Measurements from ENCODE around the gene ADH1C.
"Not testable (repeated sequence)": the region's sequence is repeated elsewhere in the genome, so short reads cannot be mapped to it uniquely, and the experiment has no call there.

ADH1C gene

DNA sequence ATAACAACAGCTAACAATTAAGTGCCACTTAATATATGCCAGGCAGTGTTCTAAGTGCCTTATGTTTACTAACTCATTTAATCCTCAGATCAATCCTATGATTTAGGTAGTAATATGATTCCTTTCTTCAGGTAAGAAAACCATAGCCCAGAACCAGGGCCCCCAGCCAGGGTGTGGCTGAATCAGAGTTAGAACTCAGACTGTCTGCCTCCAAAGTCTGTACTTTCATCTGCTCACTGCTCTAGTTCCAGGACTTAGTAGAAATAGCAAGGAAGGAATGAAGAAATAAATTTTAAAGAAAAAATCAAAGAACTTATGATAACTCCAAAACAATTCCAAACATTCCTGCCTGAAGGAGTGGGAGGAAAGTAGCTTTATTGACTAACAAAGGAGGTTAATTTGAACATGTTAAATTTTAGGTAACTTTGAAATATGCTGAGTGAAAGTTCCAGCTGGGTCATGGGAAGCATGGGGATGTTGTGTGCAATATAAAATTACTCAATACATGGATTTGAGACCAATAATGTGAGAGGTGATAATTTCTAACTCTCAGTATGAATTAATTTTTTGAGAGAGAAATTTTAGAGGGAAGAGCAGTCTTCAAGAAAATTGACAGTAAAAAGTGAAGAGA, 8.8 kb upstream of the ADH1C start:
- H3K27me3 ChIP-seq, result no peaks in the 10 kb centered on the region
- no peaks in the 10 kb centered on the region for H3K4me1 ChIP-seq
- TF ChIP-seq Cebpa-rat (IDR thresholded peaks at IDR 0.05), result no peak
- peaks cover 9% of the 10 kb centered on the region; the same call in 1 of the 2 replicates for H3K9me3 ChIP-seq
- H3K36me3 ChIP-seq, result no peaks in the 10 kb centered on the region
- no peak overlapping the region for H3K9ac ChIP-seq
- no peak overlapping the region for H3K4me2 ChIP-seq
- no peak overlapping the region for H3K27ac ChIP-seq
- no peaks in the 10 kb centered on the region for H4K20me1 ChIP-seq
- no peak overlapping the region for H3K4me3 ChIP-seq

DNA sequence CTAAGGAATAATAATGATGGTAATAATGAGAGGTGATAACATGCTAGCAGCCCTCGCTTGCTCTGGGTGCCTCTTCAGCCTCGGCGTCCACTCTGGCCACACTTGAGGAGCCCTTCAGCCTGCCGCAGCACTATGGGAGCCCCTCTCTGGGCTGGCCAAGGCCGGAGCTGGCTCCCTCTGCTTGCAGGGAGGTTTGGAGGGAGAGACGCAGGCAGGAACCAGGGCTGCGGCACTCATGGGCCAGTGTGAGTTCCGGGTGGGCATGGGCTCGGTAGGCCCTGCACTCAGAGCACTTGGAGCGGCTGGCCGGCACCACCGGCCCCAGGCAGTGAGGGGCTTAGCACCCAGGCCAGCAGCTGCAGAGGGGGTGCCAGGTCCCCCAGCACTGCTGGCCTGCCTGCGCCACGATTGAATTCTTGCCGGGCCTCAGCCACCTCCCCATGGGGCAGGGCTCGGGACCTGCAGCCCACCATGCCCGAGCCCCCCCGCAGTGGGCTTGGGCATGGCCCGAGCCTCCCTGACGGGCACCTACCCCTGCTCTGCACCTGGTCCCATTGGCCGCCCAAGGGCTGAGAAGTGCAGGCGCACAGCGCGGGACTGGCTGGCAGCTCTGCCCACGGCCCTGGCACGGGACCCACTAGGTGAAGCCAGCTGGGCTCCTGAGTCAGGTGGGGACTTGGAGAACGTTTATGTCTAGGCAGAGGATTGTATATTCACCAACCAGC, 7.1 kb upstream of the ADH1C start:
- H3K9me3 ChIP-seq, result peaks cover 9% of the 10 kb centered on the region; the same call in 1 of the 2 replicates
- H3K4me1 ChIP-seq, result no peaks in the 10 kb centered on the region
- H3K27me3 ChIP-seq, result no peaks in the 10 kb centered on the region
- H3K36me3 ChIP-seq, result no peaks in the 10 kb centered on the region
- H4K20me1 ChIP-seq, result no peaks in the 10 kb centered on the region
- no peak overlapping the region for H3K4me2 ChIP-seq
- H3K27ac ChIP-seq, result no peak overlapping the region
- no peak for TF ChIP-seq Cebpa-rat (IDR thresholded peaks at IDR 0.05)
- no peak overlapping the region for H3K9ac ChIP-seq
- H3K4me3 ChIP-seq, result no peak overlapping the region

DNA sequence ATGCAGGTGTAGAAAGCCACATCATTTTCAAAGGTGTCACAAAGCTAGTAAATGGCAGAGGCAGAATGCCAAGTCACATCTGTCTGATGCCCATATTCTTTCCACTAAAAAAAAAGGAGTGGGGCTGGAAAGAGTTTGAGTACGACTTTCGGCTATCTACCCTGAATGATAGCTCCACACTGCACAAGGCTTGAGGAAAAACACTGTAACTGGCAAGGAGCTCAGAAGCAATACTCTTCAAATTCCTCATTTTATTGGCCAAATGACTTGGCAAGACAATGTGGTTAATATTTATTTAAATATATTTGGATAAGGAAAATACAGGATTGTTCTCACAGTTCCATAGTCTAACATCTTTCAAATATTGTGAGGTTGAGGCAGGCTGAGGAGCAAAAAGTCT, 5.4 kb upstream of the ADH1C start:
- no peak overlapping the region for H3K27ac ChIP-seq
- peaks cover 9% of the 10 kb centered on the region; the same call in 1 of the 2 replicates for H3K9me3 ChIP-seq
- no peak overlapping the region for H3K4me3 ChIP-seq
- no peaks in the 10 kb centered on the region for H3K36me3 ChIP-seq
- H3K27me3 ChIP-seq, result no peaks in the 10 kb centered on the region
- no peak overlapping the region for H3K4me2 ChIP-seq
- H3K9ac ChIP-seq, result no peak overlapping the region
- no peaks in the 10 kb centered on the region for H4K20me1 ChIP-seq
- no peak for TF ChIP-seq Cebpa-rat (IDR thresholded peaks at IDR 0.05)
- H3K4me1 ChIP-seq, result no peaks in the 10 kb centered on the region

DNA sequence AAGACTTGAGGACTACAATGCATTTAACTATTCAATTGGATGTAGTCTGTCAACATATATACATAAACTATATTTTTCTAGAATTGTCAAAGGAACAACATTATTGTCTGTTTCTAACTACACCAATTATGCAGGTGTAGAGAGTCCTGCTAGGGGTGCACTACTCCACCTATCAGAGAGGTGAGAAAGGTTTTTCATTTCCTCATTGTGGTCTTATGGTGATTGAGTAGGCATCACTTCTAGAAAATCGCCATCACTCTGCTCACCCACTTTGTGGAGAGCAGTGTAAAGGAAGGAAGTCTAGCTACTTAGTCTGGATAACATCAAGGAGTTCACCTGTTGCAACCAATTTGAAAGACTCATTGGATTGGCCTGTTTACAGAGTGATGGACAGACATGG, 4.4 kb upstream of the ADH1C start:
- Histone ChIP-seq H3K4me1 (no peaks in the 10 kb centered on the region), H3K36me3 (no peaks in the 10 kb centered on the region), H4K20me1 (no peaks in the 10 kb centered on the region), H3K9me3 (peaks cover 9% of the 10 kb centered on the region; the same call in 1 of the 2 replicates), H3K27ac (no peak overlapping the region), H3K9ac (no peak overlapping the region), H3K4me3 (no peak overlapping the region), H3K4me2 (no peak overlapping the region), H3K27me3 (no peaks in the 10 kb centered on the region)
- TF ChIP-seq Cebpa-rat (IDR thresholded peaks at IDR 0.05), result no peak

DNA sequence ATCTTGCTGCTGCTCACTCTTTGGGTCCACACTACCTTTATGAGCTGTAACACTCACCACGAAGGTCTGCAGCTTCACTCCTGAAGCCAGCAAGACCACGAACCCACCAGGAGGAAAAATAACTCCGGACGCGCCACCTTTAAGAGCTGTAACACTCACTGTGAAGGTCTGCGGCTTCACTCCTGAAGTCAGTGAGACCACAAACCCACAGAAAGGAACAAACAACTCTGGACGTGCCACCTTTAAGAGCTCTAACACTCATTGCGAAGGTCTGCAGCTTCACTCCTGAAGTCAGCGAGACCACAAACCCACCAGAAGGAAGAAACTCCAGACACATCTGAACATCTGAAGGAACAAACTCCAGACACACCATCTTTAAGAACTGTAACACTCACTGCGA, 3.6 kb upstream of the ADH1C start:
- not testable (repeated sequence) for H3K9me3 ChIP-seq, H3K4me2 ChIP-seq, H3K4me3 ChIP-seq, H3K4me1 ChIP-seq, H3K27me3 ChIP-seq, H3K27ac ChIP-seq, H3K9ac ChIP-seq, H3K36me3 ChIP-seq, H4K20me1 ChIP-seq

DNA sequence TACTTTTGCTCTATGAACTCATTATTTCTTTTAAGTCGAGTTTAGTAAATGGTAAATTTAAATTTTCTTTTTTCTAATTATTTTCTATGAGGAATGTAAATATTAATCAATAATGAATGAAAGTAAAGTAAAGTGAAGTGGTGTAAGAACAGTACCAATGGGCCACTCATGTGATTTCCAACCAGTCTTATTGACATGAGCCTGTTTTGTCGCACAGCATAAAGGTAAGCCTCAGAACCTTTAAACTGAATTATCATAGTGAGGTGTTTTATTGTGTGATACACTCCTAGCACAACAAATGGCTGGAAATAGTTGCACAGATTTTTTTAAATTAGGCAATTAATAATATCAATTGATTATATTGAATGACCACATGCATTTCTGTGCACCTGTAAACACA, 1.1 kb downstream of the ADH1C start:
- Histone ChIP-seq H3K4me1 (no peaks in the 10 kb centered on the region), H3K9me3 (no peaks in the 10 kb centered on the region), H3K27me3 (no peaks in the 10 kb centered on the region), H3K4me2 (no peak overlapping the region), H3K9ac (no peak overlapping the region), H3K4me3 (no peak overlapping the region), H3K36me3 (no peaks in the 10 kb centered on the region), H3K27ac (no peak overlapping the region), H4K20me1 (no peaks in the 10 kb centered on the region)
- no peak for TF ChIP-seq Cebpa-rat (IDR thresholded peaks at IDR 0.05)

DNA sequence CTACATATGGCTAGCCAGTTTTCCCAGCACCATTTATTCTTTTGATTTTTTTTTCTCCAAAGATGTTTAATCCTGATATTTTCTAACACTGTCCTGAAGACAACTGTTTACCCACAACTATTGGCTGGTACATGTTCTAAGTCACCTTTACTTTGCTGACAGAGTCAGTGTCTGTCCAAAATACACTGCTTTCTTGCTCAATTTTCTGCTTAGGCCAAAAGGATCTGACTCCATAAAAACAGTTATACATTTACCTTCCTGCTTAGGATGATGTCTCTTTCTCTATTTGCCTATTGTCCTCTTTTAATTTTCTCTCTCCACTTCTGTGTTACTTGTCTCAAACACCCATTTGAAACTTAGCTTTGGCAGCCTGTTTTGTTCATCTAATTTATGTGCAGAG, 3.2 kb downstream of the ADH1C start:
- H3K9me3 ChIP-seq, result no peaks in the 10 kb centered on the region
- H3K36me3 ChIP-seq, result no peaks in the 10 kb centered on the region
- H3K4me2 ChIP-seq, result no peak overlapping the region
- H3K27me3 ChIP-seq, result no peaks in the 10 kb centered on the region
- no peaks in the 10 kb centered on the region for H4K20me1 ChIP-seq
- no peak for TF ChIP-seq Cebpa-rat (IDR thresholded peaks at IDR 0.05)
- H3K4me1 ChIP-seq, result no peaks in the 10 kb centered on the region
- no peak overlapping the region for H3K9ac ChIP-seq
- no peak overlapping the region for H3K4me3 ChIP-seq
- H3K27ac ChIP-seq, result no peak overlapping the region

DNA sequence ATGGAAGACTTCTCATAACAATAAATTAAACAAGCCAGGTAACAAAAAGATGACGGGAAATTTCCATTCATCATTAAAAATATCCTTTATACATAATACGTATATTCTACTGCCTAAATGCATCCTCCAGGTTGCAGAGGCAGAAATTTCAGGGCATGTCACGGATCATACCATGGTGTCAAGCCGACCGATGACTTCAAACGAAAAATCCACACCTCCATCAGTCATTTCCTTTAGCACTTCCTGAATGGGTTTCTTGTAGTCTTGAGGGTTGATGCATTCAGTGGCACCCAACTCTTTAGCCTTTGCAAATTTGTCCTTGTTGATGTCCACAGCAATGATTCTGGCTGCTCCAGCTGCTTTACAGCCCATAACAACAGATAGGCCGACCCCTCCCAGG, 9.9 kb downstream of the ADH1C start:
- H3K9me3 ChIP-seq, H3K36me3 ChIP-seq, H3K9ac ChIP-seq, H3K27ac ChIP-seq, H3K4me3 ChIP-seq, H3K4me1 ChIP-seq, H3K27me3 ChIP-seq, H4K20me1 ChIP-seq, H3K4me2 ChIP-seq: not testable (repeated sequence)

DNA sequence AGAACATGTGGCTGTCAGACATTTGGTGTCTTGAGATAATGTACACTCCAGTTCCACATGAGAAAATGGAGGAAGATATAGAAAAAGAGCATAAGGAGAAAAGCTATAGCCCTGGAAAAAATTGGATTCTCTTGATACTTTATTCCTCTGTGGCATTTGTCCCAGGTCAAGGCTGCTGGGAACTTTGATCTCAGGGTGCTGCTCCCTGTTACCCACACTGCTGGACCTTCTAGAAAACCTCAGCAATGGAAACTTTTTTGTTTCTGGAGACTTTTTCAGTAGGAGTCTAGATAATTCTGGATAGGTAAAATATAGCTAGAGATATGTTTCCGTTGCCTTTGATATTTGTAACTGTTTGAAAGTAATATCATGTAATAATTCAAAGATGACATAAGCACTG, 11.1 kb downstream of the ADH1C start:
- Histone ChIP-seq H3K27ac (no peak overlapping the region), H3K4me2 (no peak overlapping the region), H3K4me3 (no peak overlapping the region), H4K20me1 (no peaks in the 10 kb centered on the region), H3K9ac (no peak overlapping the region), H3K27me3 (no peaks in the 10 kb centered on the region), H3K36me3 (no peaks in the 10 kb centered on the region), H3K9me3 (no peaks in the 10 kb centered on the region), H3K4me1 (no peaks in the 10 kb centered on the region)
- TF ChIP-seq Cebpa-rat (IDR thresholded peaks at IDR 0.05), result no peak

DNA sequence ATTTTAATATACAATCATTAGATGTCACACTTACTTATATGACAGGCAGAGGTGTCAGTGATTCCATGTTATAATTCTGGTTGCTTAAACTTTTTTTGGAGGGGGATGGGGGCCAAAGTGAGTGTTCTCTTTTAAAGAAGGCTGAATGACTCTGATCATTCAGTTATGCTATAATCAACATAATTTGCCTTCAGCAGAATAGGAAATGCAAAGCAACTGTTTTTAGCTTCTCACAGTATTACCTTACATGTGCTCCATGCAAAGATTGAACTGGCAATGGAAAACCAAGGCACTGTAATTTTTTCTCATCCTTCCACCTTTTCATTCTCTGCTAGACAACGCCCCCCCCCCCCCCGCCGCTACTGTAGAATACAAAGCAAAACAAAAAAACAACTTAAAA, 13.4 kb downstream of the ADH1C start:
- Histone ChIP-seq H3K4me3 (no peak overlapping the region), H3K4me1 (no peaks in the 10 kb centered on the region), H3K27ac (no peak overlapping the region), H4K20me1 (no peaks in the 10 kb centered on the region), H3K27me3 (no peaks in the 10 kb centered on the region), H3K9ac (no peak overlapping the region), H3K9me3 (no peaks in the 10 kb centered on the region), H3K36me3 (no peaks in the 10 kb centered on the region), H3K4me2 (no peak overlapping the region)
- TF ChIP-seq Cebpa-rat (IDR thresholded peaks at IDR 0.05), result no peak

DNA sequence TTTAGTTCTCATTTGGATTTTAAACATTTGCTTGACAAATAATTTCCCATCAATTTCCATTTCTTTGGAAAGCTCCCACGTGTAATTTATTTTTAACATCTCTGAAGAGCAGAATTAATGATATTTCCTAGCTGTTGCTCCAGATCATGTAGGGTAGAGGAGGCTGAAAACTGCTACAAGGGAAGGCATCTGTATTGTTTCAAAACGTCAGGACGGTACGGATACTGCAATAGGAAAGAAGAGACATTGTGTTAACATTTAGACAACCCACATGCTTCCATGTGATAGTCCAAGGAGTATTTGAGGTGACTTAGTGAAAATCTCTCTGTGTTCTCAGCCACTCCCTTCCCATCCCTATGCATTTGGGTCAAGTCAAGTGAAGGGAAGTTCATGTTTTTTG, 16.0 kb downstream of the ADH1C start:
- Histone ChIP-seq H4K20me1 (no peaks in the 10 kb centered on the region), H3K27me3 (no peaks in the 10 kb centered on the region), H3K9me3 (no peaks in the 10 kb centered on the region), H3K9ac (no peak overlapping the region), H3K36me3 (no peaks in the 10 kb centered on the region), H3K4me1 (no peaks in the 10 kb centered on the region), H3K4me2 (no peak overlapping the region), H3K27ac (no peak overlapping the region), H3K4me3 (no peak overlapping the region)
- no peak for TF ChIP-seq Cebpa-rat (IDR thresholded peaks at IDR 0.05)

Data from BLaER1 (cell line).